Neural cell (in vitro differentiated cells): Measurements from ENCODE around the gene CLIC3.

Experiments
- CTCF ChIP-seq: fragments of 450-650 bp; IDR thresholded peaks from 2 replicates; pipeline ENCODE4 v1.5.1; 2014; ENCODE audit warnings: antibody characterized with exemption, mild to moderate bottlenecking, moderate library complexity; ENCODE audit not compliant: poor library complexity, severe bottlenecking
- EP300 ChIP-seq: fragments of 450-650 bp; conservative IDR thresholded peaks from 2 replicates; pipeline ENCODE4 v1.6.1; 2014; ENCODE audit warnings: antibody characterized with exemption, mild to moderate bottlenecking, moderate library complexity; ENCODE audit not compliant: poor library complexity, severe bottlenecking
- EZH2 ChIP-seq: fragments of 200-600, 300-800 bp; shearing (Covaris generic), sonication (generic); IDR thresholded peaks from 2 replicates; pipeline ENCODE4 v1.6.1; 2014; ENCODE audit warnings: antibody characterized with exemption, low read length, borderline replicate concordance, mild to moderate bottlenecking; ENCODE audit not compliant: insufficient read depth, poor library complexity, severe bottlenecking
- MXI1 ChIP-seq: fragments of 450-650 bp; conservative IDR thresholded peaks from 2 replicates; pipeline ENCODE4 v1.6.1; 2014; ENCODE audit warnings: antibody characterized with exemption, mild to moderate bottlenecking; ENCODE audit not compliant: poor library complexity, severe bottlenecking
- POLR2AphosphoS5 ChIP-seq: IDR thresholded peaks from 2 replicates; pipeline ENCODE4 v1.6.1; 2012
- RAD21 ChIP-seq: fragments of 450-650 bp; conservative IDR thresholded peaks from 2 replicates; pipeline ENCODE4 v1.6.1; 2014; ENCODE audit warnings: antibody characterized with exemption, mild to moderate bottlenecking, moderate library complexity
- REST ChIP-seq: IDR thresholded peaks from 2 replicates; pipeline ENCODE4 v1.6.1; 2012; ENCODE audit warnings: borderline replicate concordance
- SMC3 ChIP-seq: fragments of 450-650 bp; conservative IDR thresholded peaks from 2 replicates; pipeline ENCODE4 v1.6.1; 2014; ENCODE audit warnings: antibody characterized with exemption, mild to moderate bottlenecking, moderate library complexity; ENCODE audit not compliant: poor library complexity
- TAF1 ChIP-seq: IDR thresholded peaks from 2 replicates; pipeline ENCODE4 v1.6.1; 2012; ENCODE audit warnings: low read depth

GRCh38 chr9:136983167-136983566 lies 13.2 kb downstream of the CLIC3 start:
- no peak for TF ChIP-seq CTCF
- TF ChIP-seq EZH2, result no peak
- no peak for TF ChIP-seq EP300
- no peak for TF ChIP-seq SMC3
- no peak for TF ChIP-seq REST
- TF ChIP-seq RAD21, result no peak
- TF ChIP-seq TAF1, result no peak
- no peak for TF ChIP-seq MXI1
- TF ChIP-seq POLR2AphosphoS5, result no peak
